H1 (cell line): Measurements from ENCODE around the gene EPS8.

Source experiments
- BRCA1 ChIP-seq: IDR thresholded peaks from 2 replicates; pipeline ENCODE4 v1.6.1; 2012; ENCODE audit warnings: low read depth, low read length, improper control_type of control experiment
- CBX5 ChIP-seq: fragments of 300-800, 300-1000 bp; sonication (generic); IDR thresholded peaks from 2 replicates; pipeline ENCODE4 v1.7.1; 2016; ENCODE audit warnings: antibody characterized with exemption, low read length, low read depth
- EZH2 ChIP-seq: fragments of 200-600 bp; sonication (generic); IDR thresholded peaks from 2 replicates; pipeline ENCODE4 v1.7.1; 2012; ENCODE audit warnings: low read depth, mild to moderate bottlenecking, moderate library complexity, low read length, inconsistent platforms; ENCODE audit not compliant: severe bottlenecking
- HDAC6 ChIP-seq: IDR thresholded peaks from one replicate; pipeline ENCODE4 v1.7.1; 2012; ENCODE audit warnings: low read depth, mild to moderate bottlenecking, inconsistent platforms, low read length, moderate library complexity
- JUN ChIP-seq: IDR thresholded peaks from 2 replicates; pipeline ENCODE4 v1.6.1; 2011; ENCODE audit warnings: low read depth, mild to moderate bottlenecking, improper control_type of control experiment, low read length
- MAFK ChIP-seq: IDR thresholded peaks from 2 replicates; pipeline ENCODE4 v1.6.1; 2012; ENCODE audit warnings: low read depth, mild to moderate bottlenecking, improper control_type of control experiment, low read length
- POLR2A ChIP-seq, 2 experiments: IDR thresholded peaks; 1 replicate in 1 of 2; 2 replicates in 1 of 2; pipeline ENCODE4 v1.6.1; 2011; ENCODE audit warnings: low read depth in 2 of 2, low read length in 2 of 2, mild to moderate bottlenecking in 2 of 2; ENCODE audit errors: control extremely low read depth in 1 of 2
- POLR2AphosphoS5 ChIP-seq: IDR thresholded peaks from 2 replicates; pipeline ENCODE4 v1.6.1; 2011; ENCODE audit warnings: low read depth, low read length
- POU5F1 ChIP-seq: IDR thresholded peaks from 2 replicates; pipeline ENCODE4 v1.6.1; 2011; ENCODE audit warnings: low read depth, mild to moderate bottlenecking, low read length, moderate library complexity
- SIX5 ChIP-seq: IDR thresholded peaks from 2 replicates; pipeline ENCODE4 v1.6.1; 2011; ENCODE audit warnings: mild to moderate bottlenecking, low read depth, low read length
- SP2 ChIP-seq: IDR thresholded peaks from 2 replicates; pipeline ENCODE4 v1.6.1; 2012; ENCODE audit warnings: mild to moderate bottlenecking, low read length, inconsistent platforms
- SRF ChIP-seq: IDR thresholded peaks from 2 replicates; pipeline ENCODE4 v1.6.1; 2011; ENCODE audit warnings: mild to moderate bottlenecking, low read depth, low read length, moderate library complexity
- TAF1 ChIP-seq: IDR thresholded peaks from 2 replicates; pipeline ENCODE4 v1.6.1; 2011; ENCODE audit warnings: mild to moderate bottlenecking, low read depth, low read length
- TF ChIP-seq, protein P1 (sequence below), 3 experiments: IDR thresholded peaks; 1 replicate in 2 of 3; 2 replicates in 1 of 3; pipeline versions ENCODE4 v1.5.1 to v1.6.1; 2011; ENCODE audit warnings: low read length in 3 of 3, mild to moderate bottlenecking in 3 of 3, inconsistent platforms in 2 of 3, low read depth in 1 of 3, moderate library complexity in 1 of 3; ENCODE audit not compliant: insufficient read depth in 1 of 3; ENCODE audit errors: control extremely low read depth in 1 of 3

DNA sequence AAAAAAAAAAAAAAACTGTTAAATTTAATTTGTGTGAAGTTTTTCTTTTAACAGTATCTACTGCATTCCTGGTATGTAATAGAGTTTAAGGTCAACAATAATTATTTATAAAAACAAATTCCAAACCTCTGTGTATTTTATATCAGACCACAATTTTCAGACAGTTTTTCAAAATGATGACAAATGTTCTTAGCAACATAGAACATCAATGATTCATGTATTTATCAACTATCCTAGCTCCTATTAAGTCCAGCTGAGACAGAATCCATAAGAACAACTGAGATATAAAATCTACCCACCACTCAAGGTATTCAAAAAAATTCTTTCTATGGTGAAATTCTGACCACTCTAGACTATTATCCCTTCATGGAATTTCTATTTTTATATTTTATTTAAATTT lies 144.5 kb downstream of the EPS8 start:
- TF ChIP-seq, protein P1, sequence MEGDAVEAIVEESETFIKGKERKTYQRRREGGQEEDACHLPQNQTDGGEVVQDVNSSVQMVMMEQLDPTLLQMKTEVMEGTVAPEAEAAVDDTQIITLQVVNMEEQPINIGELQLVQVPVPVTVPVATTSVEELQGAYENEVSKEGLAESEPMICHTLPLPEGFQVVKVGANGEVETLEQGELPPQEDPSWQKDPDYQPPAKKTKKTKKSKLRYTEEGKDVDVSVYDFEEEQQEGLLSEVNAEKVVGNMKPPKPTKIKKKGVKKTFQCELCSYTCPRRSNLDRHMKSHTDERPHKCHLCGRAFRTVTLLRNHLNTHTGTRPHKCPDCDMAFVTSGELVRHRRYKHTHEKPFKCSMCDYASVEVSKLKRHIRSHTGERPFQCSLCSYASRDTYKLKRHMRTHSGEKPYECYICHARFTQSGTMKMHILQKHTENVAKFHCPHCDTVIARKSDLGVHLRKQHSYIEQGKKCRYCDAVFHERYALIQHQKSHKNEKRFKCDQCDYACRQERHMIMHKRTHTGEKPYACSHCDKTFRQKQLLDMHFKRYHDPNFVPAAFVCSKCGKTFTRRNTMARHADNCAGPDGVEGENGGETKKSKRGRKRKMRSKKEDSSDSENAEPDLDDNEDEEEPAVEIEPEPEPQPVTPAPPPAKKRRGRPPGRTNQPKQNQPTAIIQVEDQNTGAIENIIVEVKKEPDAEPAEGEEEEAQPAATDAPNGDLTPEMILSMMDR (IDR thresholded peaks at IDR 0.05; ENCODE audit: control extremely low read depth in 1 of 3, insufficient read depth in 1 of 3, low read depth in 1 of 3, low read length in 3 of 3) = no peak
- TF ChIP-seq EZH2 = no peak
- no peak for TF ChIP-seq HDAC6
- TF ChIP-seq BRCA1 = no peak
- TF ChIP-seq MAFK = no peak
- TF ChIP-seq SP2 = no peak
- no peak for TF ChIP-seq POLR2A (IDR thresholded peaks at IDR 0.05; ENCODE audit: control extremely low read depth in 1 of 2, low read depth in 2 of 2, low read length in 2 of 2)
- TF ChIP-seq POLR2AphosphoS5 = no peak
- TF ChIP-seq SRF = no peak
- no peak for TF ChIP-seq CBX5
- TF ChIP-seq SIX5 = no peak
- TF ChIP-seq POU5F1 = no peak
- no peak for TF ChIP-seq TAF1
- no peak for TF ChIP-seq JUN
